Natural killer cell (primary cell): ENCODE results near the gene EZR. TPM values are rescaled to one million over a fixed set of nuclear protein-coding genes. Genes with fewer than 3 reads are reported as not detected.

Experiments used
- ATAC-seq, 3 donors: fragments of 150-1000 bp in 2 of 3; fragments of 200-7000 bp in 1 of 3; cut with Tn5 transposase; 1 replicate in 1 of 3; 2 replicates in 2 of 3; pipeline ENCODE4 v1.10.0; 2021; ENCODE audit warnings: mild to moderate bottlenecking in 2 of 3, moderate library complexity in 2 of 3
- DNase-seq, 2 donors: peaks; one replicate each; pipeline versions ENCODE4 v3.0.0 to v3.0.0-alpha.2; 2013 to 2021; ENCODE audit warnings: mixed read lengths in 1 of 2
- H3K27ac ChIP-seq: one replicate; pipeline ENCODE4 v1.5.1; 2013; ENCODE audit warnings: mild to moderate bottlenecking, low read length
- H3K27me3 ChIP-seq: one replicate; pipeline ENCODE4 v1.6.1; 2013; ENCODE audit warnings: low read length; ENCODE audit not compliant: control insufficient read depth, insufficient read depth
- H3K36me3 ChIP-seq: one replicate; pipeline ENCODE4 v1.6.1; 2013; ENCODE audit warnings: low read length; ENCODE audit not compliant: control insufficient read depth, insufficient read depth
- H3K4me1 ChIP-seq: one replicate; pipeline ENCODE4 v1.6.1; 2013; ENCODE audit warnings: low read length; ENCODE audit not compliant: control insufficient read depth, insufficient read depth
- H3K4me3 ChIP-seq: one replicate; pipeline ENCODE4 v1.5.1; 2013; ENCODE audit warnings: low read length
- H3K9me3 ChIP-seq: one replicate; pipeline ENCODE4 v1.6.1; 2013; ENCODE audit warnings: low read length; ENCODE audit not compliant: control insufficient read depth, insufficient read depth
- H3K27ac Mint-ChIP-seq, 2 donors: one replicate each; pipeline ENCODE4 v1.8.0; 2022; ENCODE audit warnings: mild to moderate bottlenecking in 2 of 2, mixed read lengths in 2 of 2, moderate library complexity in 1 of 2
- H3K27me3 Mint-ChIP-seq, 2 donors: one replicate each; pipeline ENCODE4 v1.8.0; 2022; ENCODE audit warnings: low read depth in 2 of 2, mixed read lengths in 2 of 2
- H3K36me3 Mint-ChIP-seq: one replicate; pipeline ENCODE4 v1.8.0; 2022; ENCODE audit warnings: mixed read lengths
- H3K4me1 Mint-ChIP-seq, 2 donors: one replicate each; pipeline ENCODE4 v1.8.0; 2022; ENCODE audit warnings: mixed read lengths in 2 of 2
- H3K4me3 Mint-ChIP-seq: one replicate; pipeline ENCODE4 v1.8.0; 2022; ENCODE audit warnings: mild to moderate bottlenecking, moderate library complexity, mixed read lengths
- H3K9me3 Mint-ChIP-seq, 2 donors: one replicate each; pipeline ENCODE4 v1.8.0; 2022; ENCODE audit warnings: mixed read lengths in 2 of 2
- WGBS: methylation state at CpG from one replicate; pipeline ENCODE4 v1.1.7; 2013; ENCODE audit warnings: missing lambda C conversion rate; ENCODE audit not compliant: insufficient coverage; 5-methylcytosine and 5-hydroxymethylcytosine counted together
- intact Hi-C: fragments of 100-400 bp; cut with micrococcal nuclease; formaldehyde crosslinking; loops from one replicate; pipeline ENCODE4 v1.14.2; 2022
- total RNA-seq, 4 donors: library from RNA; stranded (reverse); fragments of 120-200 nt in 1 of 4; gene quantifications; one replicate each; pipeline versions ENCODE4 v1.2.3 to v1.2.4, GENCODE V29; 2013 to 2022
- TF ChIP-seq, protein P1 (sequence below): fragments of 200-600 bp; IDR thresholded peaks from one replicate; pipeline ENCODE4 v1.8.0; 2022; ENCODE audit warnings: antibody characterized with exemption

Gene EZR
- total RNA-seq, 3 donors from 2014 or later (not counting 1 experiment from before 2014, with no cell fraction given), result 119 to 157 (median 133) TPM

DNA sequence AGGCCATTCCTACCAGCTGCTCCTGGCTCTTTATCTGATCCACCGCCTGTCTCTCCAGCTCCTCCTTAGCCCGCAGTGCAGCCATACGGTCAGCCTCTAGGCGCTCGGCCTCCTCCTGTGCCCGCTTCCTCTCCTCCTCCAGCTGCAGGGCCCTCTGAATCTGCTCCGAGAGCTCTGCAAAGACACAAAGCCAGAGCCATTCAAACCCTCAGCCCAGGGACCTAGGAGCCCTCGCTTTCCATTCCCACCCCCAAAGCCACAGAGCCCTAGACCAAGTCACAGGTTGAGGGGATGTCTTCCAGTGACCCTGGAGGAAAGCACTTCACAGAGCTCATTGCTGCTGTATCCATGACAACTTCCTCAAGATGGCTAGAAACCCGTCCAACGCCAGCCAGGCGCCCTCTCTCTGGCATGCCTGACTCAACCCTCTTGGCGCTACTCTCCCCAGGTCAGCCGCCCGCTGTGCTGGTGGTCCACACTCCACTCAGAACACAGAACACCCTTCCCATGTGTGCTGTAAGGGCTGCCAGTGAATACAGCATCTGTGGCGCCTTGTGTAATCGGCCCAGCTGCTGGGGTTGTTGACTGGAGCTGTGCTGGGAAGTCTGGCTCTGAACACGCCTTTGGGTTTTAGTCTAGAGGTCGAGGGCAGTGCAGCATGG is 49.3 kb downstream of the EZR start:
- TF ChIP-seq, protein P1, sequence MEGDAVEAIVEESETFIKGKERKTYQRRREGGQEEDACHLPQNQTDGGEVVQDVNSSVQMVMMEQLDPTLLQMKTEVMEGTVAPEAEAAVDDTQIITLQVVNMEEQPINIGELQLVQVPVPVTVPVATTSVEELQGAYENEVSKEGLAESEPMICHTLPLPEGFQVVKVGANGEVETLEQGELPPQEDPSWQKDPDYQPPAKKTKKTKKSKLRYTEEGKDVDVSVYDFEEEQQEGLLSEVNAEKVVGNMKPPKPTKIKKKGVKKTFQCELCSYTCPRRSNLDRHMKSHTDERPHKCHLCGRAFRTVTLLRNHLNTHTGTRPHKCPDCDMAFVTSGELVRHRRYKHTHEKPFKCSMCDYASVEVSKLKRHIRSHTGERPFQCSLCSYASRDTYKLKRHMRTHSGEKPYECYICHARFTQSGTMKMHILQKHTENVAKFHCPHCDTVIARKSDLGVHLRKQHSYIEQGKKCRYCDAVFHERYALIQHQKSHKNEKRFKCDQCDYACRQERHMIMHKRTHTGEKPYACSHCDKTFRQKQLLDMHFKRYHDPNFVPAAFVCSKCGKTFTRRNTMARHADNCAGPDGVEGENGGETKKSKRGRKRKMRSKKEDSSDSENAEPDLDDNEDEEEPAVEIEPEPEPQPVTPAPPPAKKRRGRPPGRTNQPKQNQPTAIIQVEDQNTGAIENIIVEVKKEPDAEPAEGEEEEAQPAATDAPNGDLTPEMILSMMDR, result no peak
- ATAC-seq (no peak), DNase-seq (no peak)
- Mint-ChIP-seq H3K27me3 (no peaks in the 10 kb centered on the region), H3K4me1 (peaks cover 32 to 45% of the 10 kb centered on the region in 2 donors), H3K27ac (peak overlapping the region; percentile 84 to 87), H3K36me3 (peaks cover 29% of the 10 kb centered on the region), H3K9me3 (no peaks in the 10 kb centered on the region), H3K4me3 (no peak overlapping the region)
- 96% methylated on average over 18 of the region's 18 CpGs for WGBS
- intact Hi-C loops, result no loop called here
- no peak overlapping the region for H3K27ac ChIP-seq
- H3K27me3 ChIP-seq, result no peaks in the 10 kb centered on the region
- H3K4me3 ChIP-seq, result no peak overlapping the region
- peaks cover 29% of the 10 kb centered on the region for H3K4me1 ChIP-seq
- H3K9me3 ChIP-seq, result no peaks in the 10 kb centered on the region
- H3K36me3 ChIP-seq, result peaks cover 93% of the 10 kb centered on the region

DNA sequence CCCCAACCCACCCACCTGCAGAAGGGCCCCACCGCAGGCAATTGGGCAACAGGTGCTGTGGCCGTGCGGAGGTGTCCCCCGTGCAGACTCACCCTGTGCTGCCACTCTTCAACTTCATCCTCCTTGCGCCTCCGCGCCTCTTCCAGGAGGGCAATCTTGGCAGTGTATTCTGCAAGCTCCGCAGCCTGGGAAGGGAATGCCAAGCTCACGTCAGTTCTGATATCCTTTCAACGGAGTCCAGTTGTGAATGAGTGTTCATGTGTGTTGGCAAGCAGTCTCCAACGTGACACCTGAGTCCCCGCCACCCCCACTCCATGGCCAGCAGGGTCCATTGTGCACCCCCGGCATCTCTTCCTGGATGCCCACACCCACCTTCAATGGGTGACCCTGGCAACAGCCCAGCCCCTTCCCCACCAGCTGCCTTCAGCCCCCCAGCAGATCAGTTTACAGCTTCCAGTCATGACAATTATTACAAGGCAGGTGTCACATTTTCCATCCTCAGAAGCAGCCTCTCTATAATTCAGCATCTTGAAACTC is 49.9 kb downstream of the EZR start:
- no peak for ATAC-seq
- TF ChIP-seq, protein P1, result no peak
- H3K4me3 Mint-ChIP-seq, result no peak overlapping the region
- no peaks in the 10 kb centered on the region for H3K27me3 Mint-ChIP-seq
- H3K9me3 Mint-ChIP-seq, result no peaks in the 10 kb centered on the region
- intact Hi-C loops, result no loop called here
- no peaks in the 10 kb centered on the region for H3K27me3 ChIP-seq
- H3K36me3 ChIP-seq, result peaks cover 93% of the 10 kb centered on the region
- H3K9me3 ChIP-seq, result no peaks in the 10 kb centered on the region
- no peak overlapping the region for H3K4me3 ChIP-seq
- peaks cover 28% of the 10 kb centered on the region for H3K4me1 ChIP-seq
- peak overlapping the region; percentile 84 to 87 for H3K27ac Mint-ChIP-seq
- 96% methylated on average over 13 of the region's 13 CpGs for WGBS
- H3K27ac ChIP-seq, result no peak overlapping the region
- H3K36me3 Mint-ChIP-seq, result peaks cover 29% of the 10 kb centered on the region
- H3K4me1 Mint-ChIP-seq, result peaks cover 32 to 45% of the 10 kb centered on the region in 2 donors
- DNase-seq, result no peak

DNA sequence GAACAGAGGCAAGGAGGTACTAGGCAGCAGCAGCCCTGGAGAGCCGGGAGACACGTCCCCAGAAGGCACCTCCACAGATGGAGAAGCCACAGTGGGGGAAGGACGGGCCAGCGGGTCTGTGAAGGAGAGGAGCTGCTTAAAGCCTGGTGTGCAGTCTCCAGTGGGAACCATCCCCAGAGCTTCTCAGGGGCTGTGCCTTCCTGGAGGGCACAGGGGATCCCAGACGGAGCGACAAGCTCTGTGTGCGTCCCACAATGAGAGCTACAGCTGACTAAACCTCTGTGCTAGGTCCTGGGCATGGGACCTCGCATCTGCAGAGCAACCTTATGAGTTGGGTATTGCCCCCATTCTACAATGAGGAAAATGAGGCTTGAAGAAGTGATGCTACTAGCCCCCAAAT is 50.7 kb downstream of the EZR start:
- no peak overlapping the region for H3K4me3 ChIP-seq
- DNase-seq (no peak), ATAC-seq (no peak)
- TF ChIP-seq, protein P1, result no peak
- H3K27ac ChIP-seq, result no peak overlapping the region
- H3K36me3 Mint-ChIP-seq, result peaks cover 29% of the 10 kb centered on the region
- H3K27me3 Mint-ChIP-seq, result no peaks in the 10 kb centered on the region
- no peaks in the 10 kb centered on the region for H3K9me3 ChIP-seq
- WGBS, result 90% methylated on average over 8 of the region's 8 CpGs
- H3K27ac Mint-ChIP-seq, result peak overlapping the region; percentile 47 to 84
- no peak overlapping the region for H3K4me3 Mint-ChIP-seq
- no peaks in the 10 kb centered on the region for H3K27me3 ChIP-seq
- H3K9me3 Mint-ChIP-seq, result no peaks in the 10 kb centered on the region
- intact Hi-C loops, result no loop called here
- H3K4me1 Mint-ChIP-seq, result peaks cover 29 to 42% of the 10 kb centered on the region in 2 donors
- peaks cover 93% of the 10 kb centered on the region for H3K36me3 ChIP-seq
- H3K4me1 ChIP-seq, result peaks cover 20% of the 10 kb centered on the region
